SK-N-SH treated with all-trans-retinoic acid at 6 μM for 48 hours (cell line): ENCODE data around the gene C3orf38.

ENCODE experiments used
- ESRRG ChIP-seq: fragments of 250-450 bp; sonication (Bioruptor Pico); IDR thresholded peaks from 2 replicates; pipeline ENCODE4 v1.6.1; 2021; ENCODE audit warnings: mild to moderate bottlenecking
- GLIS3 ChIP-seq: fragments of 250-450 bp; sonication (Bioruptor Pico); IDR thresholded peaks from 2 replicates; pipeline ENCODE4 v1.5.0; 2020; ENCODE audit warnings: mild to moderate bottlenecking, moderate library complexity
- OSR1 ChIP-seq: fragments of 250-450 bp; sonication (Bioruptor Pico); IDR thresholded peaks from 2 replicates; pipeline ENCODE4 v1.8.0; 2022; ENCODE audit warnings: moderate library complexity, mild to moderate bottlenecking, inconsistent platforms
- PPARA ChIP-seq: fragments of 250-450 bp; sonication (Bioruptor Pico); IDR thresholded peaks from 2 replicates; pipeline ENCODE4 v1.5.0; 2020; ENCODE audit warnings: mild to moderate bottlenecking, borderline replicate concordance
- ZC3H10 ChIP-seq: fragments of 250-450 bp; sonication (Bioruptor Pico); IDR thresholded peaks from 2 replicates; pipeline ENCODE4 v1.5.1; 2021; ENCODE audit warnings: mild to moderate bottlenecking, moderate library complexity
- ZFP30 ChIP-seq: fragments of 450-650 bp; formaldehyde crosslinking; IDR thresholded peaks from 2 replicates; pipeline ENCODE4 v1.5.0; 2022; ENCODE audit warnings: mild to moderate bottlenecking, moderate library complexity
- ZNF8 ChIP-seq: fragments of 450-650 bp; formaldehyde crosslinking; IDR thresholded peaks from 2 replicates; pipeline ENCODE4 v1.5.0; 2020; ENCODE audit warnings: mild to moderate bottlenecking, moderate library complexity
- TF ChIP-seq, protein P1 (sequence below): fragments of 250-450 bp; sonication (Bioruptor Pico); IDR thresholded peaks from 2 replicates; pipeline ENCODE4 v1.5.0; 2020; ENCODE audit warnings: mild to moderate bottlenecking, moderate library complexity
- TF ChIP-seq, protein P2 (sequence below): fragments of 250-450 bp; sonication (Bioruptor Pico); IDR thresholded peaks from 2 replicates; pipeline ENCODE4 v1.8.0; 2020; ENCODE audit warnings: mild to moderate bottlenecking, moderate library complexity, borderline replicate concordance

DNA sequence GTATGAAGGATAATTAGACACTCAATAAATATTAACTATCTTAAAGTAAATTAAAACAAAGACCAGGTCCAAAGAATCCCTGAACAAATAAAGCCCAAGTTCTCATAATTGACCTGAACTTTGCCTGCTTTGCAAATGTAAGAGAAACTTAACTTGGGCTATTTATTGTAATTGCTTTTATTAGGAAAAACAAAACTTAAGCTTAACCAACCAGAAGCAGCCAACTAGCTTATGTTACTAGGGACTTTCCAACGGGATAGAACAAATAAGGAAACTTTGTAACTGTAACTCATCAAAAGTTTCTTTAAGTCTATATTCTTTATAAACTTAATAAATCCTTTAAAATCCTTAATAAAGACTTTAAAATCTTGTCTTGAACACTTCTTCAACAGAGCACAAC, 48.4 kb downstream of the C3orf38 start:
- TF ChIP-seq GLIS3 (CRISPR knock-in tag) (no peak), PPARA (no peak), ESRRG (CRISPR knock-in tag) (no peak), OSR1 (CRISPR knock-in tag) (no peak), ZFP30 (CRISPR knock-in tag) (no peak), ZC3H10 (CRISPR knock-in tag) (no peak), ZNF8 (CRISPR knock-in tag) (no peak)
- TF ChIP-seq, protein P1, sequence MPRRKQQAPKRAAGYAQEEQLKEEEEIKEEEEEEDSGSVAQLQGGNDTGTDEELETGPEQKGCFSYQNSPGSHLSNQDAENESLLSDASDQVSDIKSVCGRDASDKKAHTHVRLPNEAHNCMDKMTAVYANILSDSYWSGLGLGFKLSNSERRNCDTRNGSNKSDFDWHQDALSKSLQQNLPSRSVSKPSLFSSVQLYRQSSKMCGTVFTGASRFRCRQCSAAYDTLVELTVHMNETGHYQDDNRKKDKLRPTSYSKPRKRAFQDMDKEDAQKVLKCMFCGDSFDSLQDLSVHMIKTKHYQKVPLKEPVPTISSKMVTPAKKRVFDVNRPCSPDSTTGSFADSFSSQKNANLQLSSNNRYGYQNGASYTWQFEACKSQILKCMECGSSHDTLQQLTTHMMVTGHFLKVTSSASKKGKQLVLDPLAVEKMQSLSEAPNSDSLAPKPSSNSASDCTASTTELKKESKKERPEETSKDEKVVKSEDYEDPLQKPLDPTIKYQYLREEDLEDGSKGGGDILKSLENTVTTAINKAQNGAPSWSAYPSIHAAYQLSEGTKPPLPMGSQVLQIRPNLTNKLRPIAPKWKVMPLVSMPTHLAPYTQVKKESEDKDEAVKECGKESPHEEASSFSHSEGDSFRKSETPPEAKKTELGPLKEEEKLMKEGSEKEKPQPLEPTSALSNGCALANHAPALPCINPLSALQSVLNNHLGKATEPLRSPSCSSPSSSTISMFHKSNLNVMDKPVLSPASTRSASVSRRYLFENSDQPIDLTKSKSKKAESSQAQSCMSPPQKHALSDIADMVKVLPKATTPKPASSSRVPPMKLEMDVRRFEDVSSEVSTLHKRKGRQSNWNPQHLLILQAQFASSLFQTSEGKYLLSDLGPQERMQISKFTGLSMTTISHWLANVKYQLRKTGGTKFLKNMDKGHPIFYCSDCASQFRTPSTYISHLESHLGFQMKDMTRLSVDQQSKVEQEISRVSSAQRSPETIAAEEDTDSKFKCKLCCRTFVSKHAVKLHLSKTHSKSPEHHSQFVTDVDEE (CRISPR knock-in tag), result no peak
- TF ChIP-seq, protein P2, sequence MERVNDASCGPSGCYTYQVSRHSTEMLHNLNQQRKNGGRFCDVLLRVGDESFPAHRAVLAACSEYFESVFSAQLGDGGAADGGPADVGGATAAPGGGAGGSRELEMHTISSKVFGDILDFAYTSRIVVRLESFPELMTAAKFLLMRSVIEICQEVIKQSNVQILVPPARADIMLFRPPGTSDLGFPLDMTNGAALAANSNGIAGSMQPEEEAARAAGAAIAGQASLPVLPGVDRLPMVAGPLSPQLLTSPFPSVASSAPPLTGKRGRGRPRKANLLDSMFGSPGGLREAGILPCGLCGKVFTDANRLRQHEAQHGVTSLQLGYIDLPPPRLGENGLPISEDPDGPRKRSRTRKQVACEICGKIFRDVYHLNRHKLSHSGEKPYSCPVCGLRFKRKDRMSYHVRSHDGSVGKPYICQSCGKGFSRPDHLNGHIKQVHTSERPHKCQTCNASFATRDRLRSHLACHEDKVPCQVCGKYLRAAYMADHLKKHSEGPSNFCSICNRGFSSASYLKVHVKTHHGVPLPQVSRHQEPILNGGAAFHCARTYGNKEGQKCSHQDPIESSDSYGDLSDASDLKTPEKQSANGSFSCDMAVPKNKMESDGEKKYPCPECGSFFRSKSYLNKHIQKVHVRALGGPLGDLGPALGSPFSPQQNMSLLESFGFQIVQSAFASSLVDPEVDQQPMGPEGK (CRISPR knock-in tag), result no peak
